GM18951 (cell line): ENCODE data around the gene STARD8.
"Not testable (repeated sequence)": the region's sequence is repeated elsewhere in the genome, so short reads cannot be mapped to it uniquely, and the experiment has no call there.

Source experiments
- POLR2A ChIP-seq: IDR thresholded peaks from 4 replicates; pipeline ENCODE4 v1.6.1; 2011; ENCODE audit warnings: mild to moderate bottlenecking; ENCODE audit not compliant: insufficient read length, insufficient read depth; ENCODE audit errors: extremely low read depth
- in situ Hi-C: fragments of 300-500 bp; cut with MboI; formaldehyde crosslinking; loops from one replicate; pipeline ENCODE4 v1.12.0; 2022; ENCODE audit warnings: low sequenced_read_pairs, mixed read lengths, inconsistent platforms; ENCODE audit not compliant: unreplicated experiment

STARD8 gene, protein sequence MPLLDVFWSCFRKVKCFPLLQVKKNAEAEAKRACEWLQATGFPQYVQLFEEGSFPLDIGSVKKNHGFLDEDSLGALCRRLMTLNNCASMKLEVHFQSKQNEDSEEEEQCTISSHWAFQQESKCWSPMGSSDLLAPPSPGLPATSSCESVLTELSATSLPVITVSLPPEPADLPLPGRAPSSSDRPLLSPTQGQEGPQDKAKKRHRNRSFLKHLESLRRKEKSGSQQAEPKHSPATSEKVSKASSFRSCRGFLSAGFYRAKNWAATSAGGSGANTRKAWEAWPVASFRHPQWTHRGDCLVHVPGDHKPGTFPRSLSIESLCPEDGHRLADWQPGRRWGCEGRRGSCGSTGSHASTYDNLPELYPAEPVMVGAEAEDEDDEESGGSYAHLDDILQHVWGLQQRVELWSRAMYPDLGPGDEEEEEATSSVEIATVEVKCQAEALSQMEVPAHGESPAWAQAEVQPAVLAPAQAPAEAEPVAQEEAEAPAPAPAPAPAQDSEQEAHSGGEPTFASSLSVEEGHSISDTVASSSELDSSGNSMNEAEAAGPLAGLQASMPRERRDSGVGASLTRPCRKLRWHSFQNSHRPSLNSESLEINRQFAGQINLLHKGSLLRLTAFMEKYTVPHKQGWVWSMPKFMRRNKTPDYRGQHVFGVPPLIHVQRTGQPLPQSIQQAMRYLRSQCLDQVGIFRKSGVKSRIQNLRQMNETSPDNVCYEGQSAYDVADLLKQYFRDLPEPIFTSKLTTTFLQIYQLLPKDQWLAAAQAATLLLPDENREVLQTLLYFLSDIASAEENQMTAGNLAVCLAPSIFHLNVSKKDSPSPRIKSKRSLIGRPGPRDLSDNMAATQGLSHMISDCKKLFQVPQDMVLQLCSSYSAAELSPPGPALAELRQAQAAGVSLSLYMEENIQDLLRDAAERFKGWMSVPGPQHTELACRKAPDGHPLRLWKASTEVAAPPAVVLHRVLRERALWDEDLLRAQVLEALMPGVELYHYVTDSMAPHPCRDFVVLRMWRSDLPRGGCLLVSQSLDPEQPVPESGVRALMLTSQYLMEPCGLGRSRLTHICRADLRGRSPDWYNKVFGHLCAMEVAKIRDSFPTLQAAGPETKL

DNA sequence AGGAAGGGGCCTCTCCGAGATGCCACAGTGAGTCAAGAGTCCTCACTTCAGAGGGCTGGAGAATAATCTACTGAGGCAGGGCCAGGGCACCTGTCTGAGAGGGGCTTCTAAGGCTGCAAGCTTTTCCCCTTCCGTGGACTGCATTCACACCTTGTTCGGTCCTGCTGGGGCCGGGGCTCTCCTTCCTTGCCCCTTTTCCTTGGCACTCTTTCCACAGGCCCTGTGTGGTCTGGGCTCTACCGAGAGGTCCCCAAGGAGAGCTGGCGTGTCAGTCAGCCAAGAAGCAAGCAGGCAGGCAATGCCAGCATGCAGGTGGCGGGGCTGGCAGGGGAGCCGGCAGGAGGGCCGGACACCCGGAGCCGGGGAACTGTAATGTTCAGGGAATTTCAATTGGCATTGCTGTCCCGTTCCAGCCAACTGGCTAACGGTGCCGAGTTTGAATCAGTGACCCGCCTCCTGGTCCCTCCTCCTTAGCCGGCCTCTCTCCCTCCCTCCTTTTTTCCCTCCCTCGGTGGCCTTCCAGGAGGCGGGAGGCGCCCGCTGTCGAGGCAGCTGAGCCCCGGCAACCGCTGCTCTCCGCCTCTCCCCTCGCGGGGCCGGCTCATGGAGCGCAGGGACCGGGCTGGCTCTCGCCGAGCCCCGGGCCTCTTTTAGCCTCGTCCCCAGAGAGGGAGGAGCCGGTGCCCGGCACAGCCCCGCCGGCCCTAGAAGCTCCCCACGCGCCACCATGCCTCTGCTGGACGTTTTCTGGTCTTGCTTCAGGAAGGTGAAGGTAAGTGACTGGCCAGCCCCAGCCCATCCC is at the start of gene STARD8:
TSS of gene STARD8 (plus strand) at position 511 of the 802 bp plus-strand sequence. CDS start at position 728, 217 bp downstream.
- no peak for TF ChIP-seq POLR2A
- in situ Hi-C loops, result no loop called here

DNA sequence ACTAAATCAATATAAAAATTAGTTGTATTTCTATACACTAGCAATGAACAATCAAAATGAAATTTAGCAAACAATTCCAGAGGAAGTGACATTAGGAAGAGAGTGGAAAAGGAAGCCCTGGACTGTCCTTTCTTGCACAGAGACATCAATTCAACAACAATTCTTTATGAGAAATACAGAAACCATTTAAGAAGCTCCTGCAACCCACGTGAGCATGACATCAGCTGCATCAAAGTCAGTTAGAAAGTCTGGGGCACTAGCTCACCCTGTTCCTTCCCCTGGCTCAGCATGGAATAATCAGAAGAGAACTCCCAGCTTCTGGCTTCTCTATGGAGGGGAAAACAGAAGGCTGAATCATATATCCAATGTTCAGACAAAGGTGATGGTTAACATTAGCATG is 48.6 kb upstream of the STARD8 start:
- in situ Hi-C loops, result no loop called here
- no peak for TF ChIP-seq POLR2A

DNA sequence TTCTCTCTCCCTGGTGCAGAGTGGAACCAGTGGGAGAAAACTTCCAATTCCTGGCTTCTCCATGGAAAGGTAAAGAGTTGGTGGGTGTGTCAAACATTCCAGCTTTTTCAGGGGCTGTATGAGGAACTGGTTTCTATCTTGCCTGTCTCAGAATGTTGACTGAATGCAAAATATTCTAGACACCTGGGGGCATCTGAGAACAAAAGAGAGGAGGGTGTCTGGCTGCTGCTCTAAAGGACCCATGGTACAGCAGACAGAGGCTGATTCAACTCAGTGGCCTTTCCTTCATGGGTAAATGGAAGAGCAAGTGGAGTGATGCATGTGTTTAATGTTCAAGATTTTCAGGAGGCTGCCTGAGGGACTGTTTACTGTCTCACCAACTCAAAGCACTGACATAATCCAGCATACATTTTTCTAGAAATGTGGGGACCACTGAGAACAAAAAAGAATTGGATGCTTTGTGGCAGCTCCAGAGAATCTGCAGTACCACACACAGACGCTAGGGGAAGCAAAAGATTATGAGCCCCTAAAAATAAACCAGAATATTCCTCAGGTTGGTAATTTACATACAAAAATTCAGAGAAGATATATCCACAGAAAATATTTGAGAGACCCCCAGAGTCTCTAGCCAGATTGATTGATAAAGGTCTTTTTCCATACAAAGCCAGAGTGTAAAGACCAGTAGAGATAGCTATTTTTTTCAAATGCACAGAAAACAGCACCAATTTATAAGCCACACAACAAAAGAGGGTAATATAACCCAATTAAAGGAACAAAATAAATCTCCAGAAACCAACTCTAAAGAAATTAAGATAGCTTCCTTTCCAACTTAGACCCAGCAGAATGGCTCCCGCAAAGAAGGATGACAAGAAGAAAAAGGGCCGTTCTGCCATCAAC is 48.0 kb upstream of the STARD8 start:
- no peak for TF ChIP-seq POLR2A
- in situ Hi-C loops, result no loop called here

DNA sequence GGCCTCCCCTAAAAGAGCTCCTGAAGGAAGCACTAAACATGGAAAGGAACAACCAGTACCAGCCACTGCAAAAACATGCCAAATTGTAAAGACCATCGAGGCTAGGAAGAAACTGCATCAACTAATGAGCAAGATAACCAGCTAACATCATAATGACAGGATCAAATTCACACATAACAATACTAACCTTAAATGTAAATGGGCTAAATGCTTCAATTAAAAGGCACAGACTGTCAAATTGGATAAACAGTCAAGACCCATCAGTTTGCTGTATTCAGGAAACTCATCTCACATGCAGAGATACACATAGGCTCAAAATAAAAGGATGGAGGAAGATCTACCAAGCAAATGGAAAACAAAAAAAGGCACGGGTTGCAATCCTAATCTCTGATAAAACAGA is 43.2 kb upstream of the STARD8 start:
- in situ Hi-C loops, result not testable (repeated sequence)

DNA sequence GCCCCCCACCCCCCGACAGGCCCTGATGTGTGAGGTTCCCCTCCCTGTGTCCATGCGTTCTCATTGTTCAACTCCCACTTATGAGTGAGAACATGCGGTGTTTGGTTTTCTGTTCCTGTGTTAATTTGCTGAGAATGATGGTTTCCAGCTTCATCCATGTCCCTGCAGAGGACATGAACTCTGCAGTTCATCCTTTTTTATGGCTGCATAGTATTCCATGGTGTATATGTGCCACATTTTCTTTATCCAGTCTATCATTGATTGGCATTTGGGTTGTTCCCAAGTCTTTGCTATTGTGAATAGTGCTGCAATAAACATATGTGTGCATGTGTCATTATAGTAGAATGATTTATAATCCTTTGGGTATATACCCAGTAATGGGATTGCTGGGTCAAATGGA is 32.7 kb upstream of the STARD8 start:
- in situ Hi-C loops, result not testable (repeated sequence)

DNA sequence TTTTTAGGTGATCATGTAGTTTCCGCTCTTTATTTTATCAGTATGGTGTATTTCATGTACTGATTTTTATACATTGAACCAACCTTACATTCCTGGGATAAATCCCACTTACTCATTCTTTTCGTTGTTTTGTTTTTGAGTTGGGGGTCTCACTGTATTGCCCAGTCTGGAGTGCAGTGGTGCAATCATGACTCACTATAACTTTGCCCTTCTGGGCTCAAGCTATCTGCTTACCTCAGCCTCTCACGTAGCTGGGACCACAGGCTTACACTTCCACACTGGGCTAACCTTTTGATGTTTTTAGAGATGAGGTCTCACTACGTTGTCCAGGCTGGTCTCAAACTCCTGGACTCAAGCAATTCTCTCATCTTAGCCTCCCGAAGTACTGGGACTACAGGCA is 19.5 kb upstream of the STARD8 start:
- no peak for TF ChIP-seq POLR2A
- in situ Hi-C loops, result no loop called here

DNA sequence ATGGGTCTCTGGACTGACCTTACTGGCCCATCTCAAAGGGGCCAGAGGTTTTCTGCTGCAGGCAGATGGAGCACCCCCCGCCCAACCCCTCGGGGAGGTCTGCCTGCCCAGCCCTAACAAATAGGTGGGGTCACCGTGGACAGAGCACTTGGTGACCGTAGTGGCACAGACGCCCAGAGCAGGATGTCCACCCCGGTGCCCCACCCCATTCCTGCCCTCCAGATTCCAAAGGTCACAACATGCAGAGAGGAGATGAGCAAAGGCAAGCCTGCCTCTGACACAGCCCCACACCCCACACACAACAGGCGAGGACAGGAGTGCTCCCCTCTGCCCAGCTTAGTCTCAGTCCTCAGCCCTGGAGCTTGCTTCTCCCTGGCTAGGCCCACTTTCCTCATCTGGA is 17.5 kb upstream of the STARD8 start:
- in situ Hi-C loops, result not testable (repeated sequence)

DNA sequence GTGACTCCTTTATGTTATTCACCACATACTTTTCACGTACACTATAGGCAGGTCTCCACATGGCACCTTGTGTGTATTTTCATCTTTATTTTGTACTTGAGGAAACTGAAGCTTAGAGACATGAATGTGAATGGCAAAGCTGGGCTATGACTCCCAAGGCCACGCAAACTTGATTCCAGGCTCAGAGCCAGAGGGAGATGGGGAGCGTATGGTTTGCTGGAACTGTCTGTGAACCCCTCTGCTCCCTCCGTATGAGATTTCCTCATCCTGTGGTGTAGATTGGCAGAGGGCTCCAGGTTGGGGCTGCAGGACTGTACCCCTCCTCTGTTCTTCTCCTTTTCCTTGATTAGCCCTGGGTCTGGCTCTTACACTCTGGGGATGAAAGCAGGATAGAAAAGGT is 16.1 kb upstream of the STARD8 start:
- TF ChIP-seq POLR2A, result no peak
- in situ Hi-C loops, result no loop called here

DNA sequence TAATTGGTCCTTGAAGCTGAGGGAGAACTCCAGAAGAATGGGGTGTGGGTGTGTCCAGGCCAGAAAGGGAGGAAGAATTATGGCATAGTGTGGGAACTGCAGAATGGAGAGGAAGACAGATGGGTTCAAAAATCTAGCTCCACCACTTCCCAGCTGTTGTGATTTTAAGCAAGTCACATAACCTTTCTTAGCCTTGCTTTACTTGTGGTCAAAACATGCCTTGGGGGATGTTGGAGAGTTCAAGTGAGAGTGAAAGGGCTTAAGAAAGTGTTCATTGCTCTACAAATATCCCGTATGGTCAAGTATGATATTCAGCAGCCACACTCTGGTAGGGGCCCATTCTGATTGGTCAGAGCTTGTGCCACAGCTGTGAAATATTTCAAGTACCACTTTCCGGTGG is 15.0 kb upstream of the STARD8 start:
- TF ChIP-seq POLR2A, result no peak
- in situ Hi-C loops, result no loop called here

DNA sequence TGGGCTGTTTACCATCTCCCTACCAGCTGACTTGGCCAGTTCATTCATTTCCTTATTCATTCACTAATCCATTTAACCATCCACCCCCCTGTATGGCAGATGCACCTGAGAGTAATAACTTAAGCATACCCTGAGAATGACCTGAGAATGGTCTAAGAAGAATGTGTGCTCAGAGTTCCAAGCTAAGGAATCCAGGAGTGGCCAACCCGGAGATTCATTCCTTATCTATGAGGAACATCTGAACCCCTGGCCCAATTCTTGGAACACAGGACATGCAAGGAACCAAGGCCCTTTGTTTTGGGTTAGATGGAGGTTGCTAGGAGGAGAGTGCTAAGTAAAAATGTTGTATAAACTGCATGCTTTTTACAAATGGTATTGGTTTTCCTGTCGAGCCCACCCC is 13.5 kb upstream of the STARD8 start:
- in situ Hi-C loops, result no loop called here
- TF ChIP-seq POLR2A, result no peak

DNA sequence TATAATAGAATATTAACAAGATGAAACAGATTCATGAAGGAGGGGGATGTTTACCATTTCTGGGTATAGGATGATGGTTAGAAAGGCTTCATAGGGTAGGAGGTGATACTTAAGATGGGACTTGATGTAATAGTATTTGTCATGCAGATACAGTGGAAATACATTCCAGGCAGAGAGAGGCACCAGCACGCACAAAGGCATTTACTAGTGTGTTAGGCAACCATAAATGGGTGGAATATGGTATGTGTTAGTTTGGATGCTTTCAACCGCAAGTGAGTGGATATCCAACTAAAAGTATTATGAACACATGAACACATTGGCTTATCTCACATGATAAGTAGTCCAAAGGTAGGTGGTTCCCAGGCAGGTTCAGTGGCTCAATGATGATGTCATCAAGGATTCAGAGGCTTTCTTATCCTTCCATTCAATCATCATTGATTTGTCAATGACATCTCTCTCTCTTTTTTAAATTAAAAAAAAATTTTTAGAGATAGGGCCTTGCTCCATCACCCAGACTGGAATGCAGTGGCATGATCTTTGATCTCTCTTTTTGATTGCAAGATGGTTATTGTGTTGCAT is 12.7 kb upstream of the STARD8 start:
- in situ Hi-C loops, result no loop called here
- TF ChIP-seq POLR2A, result no peak

DNA sequence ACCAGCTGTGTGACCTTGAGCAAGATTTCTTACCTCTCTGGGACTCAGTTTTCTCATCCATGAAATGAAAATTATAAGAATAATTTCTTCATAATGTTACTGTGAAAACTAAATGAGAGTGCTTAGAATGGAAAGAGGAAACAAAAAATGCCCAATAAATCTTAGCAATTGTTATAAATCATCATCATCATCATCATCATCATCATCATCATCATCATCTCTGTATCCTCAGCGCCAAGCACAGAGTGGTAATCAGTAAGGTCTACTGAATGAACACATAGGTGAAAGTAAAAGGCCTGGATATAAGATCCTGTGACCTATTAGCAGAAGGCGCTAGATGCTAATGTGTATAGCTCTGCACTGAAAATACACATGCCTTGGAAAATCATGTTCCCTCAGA is 6.8 kb upstream of the STARD8 start:
- no peak for TF ChIP-seq POLR2A
- in situ Hi-C loops, result no loop called here
